Measurements from ENCODE around the gene GALNT6. TPM values are rescaled to one million over a fixed set of nuclear protein-coding genes. Genes with fewer than 3 reads are reported as not detected.

The GALNT6 gene
- total and polyA plus RNA-seq, 2 donors (not counting 3 experiments of a cell fraction or from before 2014, with no cell fraction given): 18.7 to 39.2 TPM

GRCh38 chr12:51342416-51342815 is 48.8 kb downstream of the GALNT6 start:
- intact Hi-C loops (cut with micrococcal nuclease): no loop called here
- no peak for TF ChIP-seq JUN (IDR thresholded peaks at IDR 0.05; ENCODE audit: borderline replicate concordance, insufficient read depth, insufficient read length, low read depth)
- no peak for TF ChIP-seq MAX (IDR thresholded peaks at IDR 0.05; ENCODE audit: insufficient read depth, insufficient read length)
- no peak for TF ChIP-seq GATA2 (IDR thresholded peaks at IDR 0.05; ENCODE audit: insufficient read depth, insufficient read length, low read depth, low read length)
- TF ChIP-seq FOS (IDR thresholded peaks at IDR 0.05; ENCODE audit: borderline replicate concordance, insufficient read depth, low read length): no peak
- no peak for TF ChIP-seq POLR2AphosphoS5 (IDR thresholded peaks at IDR 0.05; ENCODE audit: insufficient read depth, low read depth, low read length)
- TF ChIP-seq CTCF (IDR thresholded peaks at IDR 0.05; ENCODE audit: extremely low read depth in 1 of 2, insufficient read depth in 1 of 2, low read depth in 1 of 2, low read length in 2 of 2): no peak
- no peak for TF ChIP-seq MYC (IDR thresholded peaks at IDR 0.05; ENCODE audit: low read depth, low read length)
- no peak for TF ChIP-seq POLR2A (IDR thresholded peaks at IDR 0.05; ENCODE audit: low read depth, low read length)
- no peak for TF ChIP-seq EZH2 (IDR thresholded peaks at IDR 0.05; ENCODE audit: borderline replicate concordance, low read depth, low read length, severe bottlenecking)
- BruUV-seq (replicated peaks): no TSS peak
- Histone ChIP-seq H2AFZ (ENCODE audit: low read depth, low read length) (no peak overlapping the region), H3K79me2 (ENCODE audit: control insufficient read depth, insufficient read depth, low read length) (no peaks in the 10 kb centered on the region), H3K4me1 (ENCODE audit: control insufficient read depth, extremely low read depth, insufficient read depth, low read length) (no peaks in the 10 kb centered on the region), H4K20me1 (replicated peaks; ENCODE audit: control insufficient read depth, extremely low read depth, insufficient read depth, low read length) (no peaks in the 10 kb centered on the region), H3K27ac (ENCODE audit: insufficient read depth, low read depth, low read length) (no peak overlapping the region), H3K36me3 (ENCODE audit: control insufficient read depth in 2 of 2, extremely low read depth in 1 of 2, insufficient read depth in 2 of 2, low read length in 2 of 2) (no peaks in the 10 kb centered on the region), H3K9ac (replicated peaks; ENCODE audit: extremely low read depth, insufficient read depth, low read length) (no peak overlapping the region), H3K9me1 (replicated peaks; ENCODE audit: control insufficient read depth, extremely low read depth, insufficient read depth, low read length) (no peaks in the 10 kb centered on the region), H3K4me3 (replicated peaks in 1 of 3; ENCODE audit: insufficient read depth in 1 of 3, low read depth in 1 of 3, low read length in 3 of 3) (no peak overlapping the region), H3K9me3 (replicated peaks; ENCODE audit: control insufficient read depth, insufficient read depth, low read length) (no peaks in the 10 kb centered on the region), H3K4me2 (ENCODE audit: insufficient read depth, low read length) (no peak overlapping the region), H3K27me3 (ENCODE audit: control insufficient read depth in 2 of 2, insufficient read depth in 2 of 2, low read length in 2 of 2) (no peaks in the 10 kb centered on the region)
- dilution Hi-C loops (cut with MboI; ENCODE audit: extremely low pct_ligation_motif_present, low sequenced_read_pairs): no loop called here
- FAIRE-seq (no peak), DNase-seq (ENCODE audit: low read depth, low spot score) (no peak)
- ChIA-PET POLR2A (no interaction called here), CTCF (interaction anchor here (1.3 to 3.7 kb wide), 7 partner anchors 73 to 577 kb away, joined by 3 to 35 read pairs (median 21); partner anchors contain the start of genes POU6F1 and SMAGP)
